SK-N-SH treated with all-trans-retinoic acid at 6 μM for 48 hours (cell line): Measurements from ENCODE around the gene PPIL4.

Experiments
- ARNTL ChIP-seq: fragments of 450-650 bp; formaldehyde crosslinking; IDR thresholded peaks from 2 replicates; pipeline ENCODE4 v1.5.0; 2020; ENCODE audit warnings: low read depth, mild to moderate bottlenecking, moderate library complexity, borderline replicate concordance
- BACH2 ChIP-seq: fragments of 250-450 bp; sonication (Bioruptor Pico); IDR thresholded peaks from 2 replicates; pipeline ENCODE4 v1.9.0; 2021; ENCODE audit warnings: mild to moderate bottlenecking, borderline replicate concordance
- OSR1 ChIP-seq: fragments of 250-450 bp; sonication (Bioruptor Pico); IDR thresholded peaks from 2 replicates; pipeline ENCODE4 v1.8.0; 2022; ENCODE audit warnings: moderate library complexity, mild to moderate bottlenecking, inconsistent platforms
- PPARA ChIP-seq: fragments of 250-450 bp; sonication (Bioruptor Pico); IDR thresholded peaks from 2 replicates; pipeline ENCODE4 v1.5.0; 2020; ENCODE audit warnings: mild to moderate bottlenecking, borderline replicate concordance
- SNAI2 ChIP-seq: fragments of 250-450 bp; sonication (Bioruptor Pico); IDR thresholded peaks from 2 replicates; pipeline ENCODE4 v1.5.0; 2020; ENCODE audit warnings: mild to moderate bottlenecking, moderate library complexity
- TOX ChIP-seq: fragments of 250-450 bp; sonication (Bioruptor Pico); IDR thresholded peaks from 2 replicates; pipeline ENCODE4 v1.8.0; 2021; ENCODE audit warnings: mild to moderate bottlenecking, moderate library complexity, borderline replicate concordance
- TF ChIP-seq, protein P1 (sequence below): fragments of 250-450 bp; sonication (Bioruptor Pico); IDR thresholded peaks from 2 replicates; pipeline ENCODE4 v1.8.0; 2021; ENCODE audit warnings: low read depth, mild to moderate bottlenecking, moderate library complexity, borderline replicate concordance
- TF ChIP-seq, protein P2 (sequence below): fragments of 250-450 bp; sonication (Bioruptor Pico); IDR thresholded peaks from 2 replicates; pipeline ENCODE4 v1.8.0; 2020; ENCODE audit warnings: mild to moderate bottlenecking, moderate library complexity, borderline replicate concordance
- TF ChIP-seq, protein P3 (sequence below): fragments of 250-450 bp; sonication (Bioruptor Pico); IDR thresholded peaks from 2 replicates; pipeline ENCODE4 v1.5.0; 2020; ENCODE audit warnings: mild to moderate bottlenecking, moderate library complexity
- TF ChIP-seq, protein P4 (sequence below): fragments of 250-450 bp; sonication (Bioruptor Pico); IDR thresholded peaks from 2 replicates; pipeline ENCODE4 v1.5.1; 2021; ENCODE audit warnings: mild to moderate bottlenecking, moderate library complexity

DNA sequence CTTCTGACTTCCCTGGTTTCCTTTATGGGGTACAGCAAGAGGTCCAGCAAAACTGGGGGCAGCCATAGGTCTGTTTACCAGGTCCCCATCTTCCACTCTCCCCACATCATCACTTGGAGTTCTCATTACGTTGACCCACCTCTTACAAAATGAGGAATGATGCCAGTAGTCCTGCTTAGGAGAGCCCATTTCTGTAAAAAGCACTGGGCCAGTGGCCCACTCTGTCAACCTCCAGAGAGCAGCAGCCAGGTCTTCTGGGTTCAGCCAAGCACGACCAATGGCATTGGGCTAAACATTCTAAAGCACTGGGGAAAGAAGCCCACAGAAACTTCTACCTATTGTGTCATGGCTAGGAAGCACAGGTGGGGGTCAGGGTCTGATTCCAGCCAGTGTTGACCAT, 74.9 kb downstream of the PPIL4 start:
- TF ChIP-seq PPARA (CRISPR knock-in tag) (no peak), SNAI2 (CRISPR knock-in tag) (no peak), BACH2 (no peak), ARNTL (CRISPR knock-in tag) (no peak), TOX (no peak), OSR1 (CRISPR knock-in tag) (no peak)
- TF ChIP-seq, protein P1, sequence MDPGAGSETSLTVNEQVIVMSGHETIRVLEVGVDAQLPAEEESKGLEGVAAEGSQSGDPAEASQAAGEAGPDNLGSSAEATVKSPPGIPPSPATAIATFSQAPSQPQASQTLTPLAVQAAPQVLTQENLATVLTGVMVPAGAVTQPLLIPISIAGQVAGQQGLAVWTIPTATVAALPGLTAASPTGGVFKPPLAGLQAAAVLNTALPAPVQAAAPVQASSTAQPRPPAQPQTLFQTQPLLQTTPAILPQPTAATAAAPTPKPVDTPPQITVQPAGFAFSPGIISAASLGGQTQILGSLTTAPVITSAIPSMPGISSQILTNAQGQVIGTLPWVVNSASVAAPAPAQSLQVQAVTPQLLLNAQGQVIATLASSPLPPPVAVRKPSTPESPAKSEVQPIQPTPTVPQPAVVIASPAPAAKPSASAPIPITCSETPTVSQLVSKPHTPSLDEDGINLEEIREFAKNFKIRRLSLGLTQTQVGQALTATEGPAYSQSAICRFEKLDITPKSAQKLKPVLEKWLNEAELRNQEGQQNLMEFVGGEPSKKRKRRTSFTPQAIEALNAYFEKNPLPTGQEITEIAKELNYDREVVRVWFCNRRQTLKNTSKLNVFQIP, result no peak
- TF ChIP-seq, protein P2, sequence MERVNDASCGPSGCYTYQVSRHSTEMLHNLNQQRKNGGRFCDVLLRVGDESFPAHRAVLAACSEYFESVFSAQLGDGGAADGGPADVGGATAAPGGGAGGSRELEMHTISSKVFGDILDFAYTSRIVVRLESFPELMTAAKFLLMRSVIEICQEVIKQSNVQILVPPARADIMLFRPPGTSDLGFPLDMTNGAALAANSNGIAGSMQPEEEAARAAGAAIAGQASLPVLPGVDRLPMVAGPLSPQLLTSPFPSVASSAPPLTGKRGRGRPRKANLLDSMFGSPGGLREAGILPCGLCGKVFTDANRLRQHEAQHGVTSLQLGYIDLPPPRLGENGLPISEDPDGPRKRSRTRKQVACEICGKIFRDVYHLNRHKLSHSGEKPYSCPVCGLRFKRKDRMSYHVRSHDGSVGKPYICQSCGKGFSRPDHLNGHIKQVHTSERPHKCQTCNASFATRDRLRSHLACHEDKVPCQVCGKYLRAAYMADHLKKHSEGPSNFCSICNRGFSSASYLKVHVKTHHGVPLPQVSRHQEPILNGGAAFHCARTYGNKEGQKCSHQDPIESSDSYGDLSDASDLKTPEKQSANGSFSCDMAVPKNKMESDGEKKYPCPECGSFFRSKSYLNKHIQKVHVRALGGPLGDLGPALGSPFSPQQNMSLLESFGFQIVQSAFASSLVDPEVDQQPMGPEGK (CRISPR knock-in tag), result no peak
- TF ChIP-seq, protein P3, sequence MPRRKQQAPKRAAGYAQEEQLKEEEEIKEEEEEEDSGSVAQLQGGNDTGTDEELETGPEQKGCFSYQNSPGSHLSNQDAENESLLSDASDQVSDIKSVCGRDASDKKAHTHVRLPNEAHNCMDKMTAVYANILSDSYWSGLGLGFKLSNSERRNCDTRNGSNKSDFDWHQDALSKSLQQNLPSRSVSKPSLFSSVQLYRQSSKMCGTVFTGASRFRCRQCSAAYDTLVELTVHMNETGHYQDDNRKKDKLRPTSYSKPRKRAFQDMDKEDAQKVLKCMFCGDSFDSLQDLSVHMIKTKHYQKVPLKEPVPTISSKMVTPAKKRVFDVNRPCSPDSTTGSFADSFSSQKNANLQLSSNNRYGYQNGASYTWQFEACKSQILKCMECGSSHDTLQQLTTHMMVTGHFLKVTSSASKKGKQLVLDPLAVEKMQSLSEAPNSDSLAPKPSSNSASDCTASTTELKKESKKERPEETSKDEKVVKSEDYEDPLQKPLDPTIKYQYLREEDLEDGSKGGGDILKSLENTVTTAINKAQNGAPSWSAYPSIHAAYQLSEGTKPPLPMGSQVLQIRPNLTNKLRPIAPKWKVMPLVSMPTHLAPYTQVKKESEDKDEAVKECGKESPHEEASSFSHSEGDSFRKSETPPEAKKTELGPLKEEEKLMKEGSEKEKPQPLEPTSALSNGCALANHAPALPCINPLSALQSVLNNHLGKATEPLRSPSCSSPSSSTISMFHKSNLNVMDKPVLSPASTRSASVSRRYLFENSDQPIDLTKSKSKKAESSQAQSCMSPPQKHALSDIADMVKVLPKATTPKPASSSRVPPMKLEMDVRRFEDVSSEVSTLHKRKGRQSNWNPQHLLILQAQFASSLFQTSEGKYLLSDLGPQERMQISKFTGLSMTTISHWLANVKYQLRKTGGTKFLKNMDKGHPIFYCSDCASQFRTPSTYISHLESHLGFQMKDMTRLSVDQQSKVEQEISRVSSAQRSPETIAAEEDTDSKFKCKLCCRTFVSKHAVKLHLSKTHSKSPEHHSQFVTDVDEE, result no peak
- TF ChIP-seq, protein P4, sequence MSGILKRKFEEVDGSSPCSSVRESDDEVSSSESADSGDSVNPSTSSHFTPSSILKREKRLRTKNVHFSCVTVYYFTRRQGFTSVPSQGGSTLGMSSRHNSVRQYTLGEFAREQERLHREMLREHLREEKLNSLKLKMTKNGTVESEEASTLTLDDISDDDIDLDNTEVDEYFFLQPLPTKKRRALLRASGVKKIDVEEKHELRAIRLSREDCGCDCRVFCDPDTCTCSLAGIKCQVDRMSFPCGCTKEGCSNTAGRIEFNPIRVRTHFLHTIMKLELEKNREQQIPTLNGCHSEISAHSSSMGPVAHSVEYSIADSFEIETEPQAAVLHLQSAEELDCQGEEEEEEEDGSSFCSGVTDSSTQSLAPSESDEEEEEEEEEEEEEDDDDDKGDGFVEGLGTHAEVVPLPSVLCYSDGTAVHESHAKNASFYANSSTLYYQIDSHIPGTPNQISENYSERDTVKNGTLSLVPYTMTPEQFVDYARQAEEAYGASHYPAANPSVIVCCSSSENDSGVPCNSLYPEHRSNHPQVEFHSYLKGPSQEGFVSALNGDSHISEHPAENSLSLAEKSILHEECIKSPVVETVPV, result no peak
